Measurements from ENCODE around the gene SPATS2. TPM values are rescaled to one million over a fixed set of nuclear protein-coding genes. Genes with fewer than 3 reads are reported as not detected.

SPATS2 gene
- total RNA-seq, 1 donor from 2014 or later, result 21.3 TPM

DNA sequence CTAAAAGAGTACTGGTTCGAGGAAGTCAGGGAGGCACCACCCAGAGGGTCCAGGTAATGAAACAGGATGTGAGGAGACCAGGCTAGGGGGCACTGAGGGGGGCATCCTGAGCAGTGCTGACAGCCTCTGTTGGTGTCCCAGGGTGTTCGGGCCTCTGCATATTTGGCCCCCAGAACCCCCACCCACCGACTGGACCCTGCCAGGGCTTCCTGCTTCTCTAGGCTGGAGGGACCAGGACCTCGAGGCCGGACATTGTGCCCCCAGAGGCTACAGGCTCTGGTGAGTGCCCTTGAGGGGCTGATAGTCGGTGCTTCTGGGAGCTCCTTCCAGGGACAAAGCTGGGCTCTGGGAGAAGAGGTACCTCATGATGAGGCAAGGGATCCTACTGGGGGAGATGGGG is 41.7 kb upstream of the SPATS2 start:
- DNase-seq (ENCODE audit: low read depth), result no peak
- Histone ChIP-seq H3K27me3 (ENCODE audit: control insufficient read depth, insufficient read depth, low read length) (no peaks in the 10 kb centered on the region), H3K4me3 (ENCODE audit: low read depth, low read length) (no peak overlapping the region), H3K36me3 (ENCODE audit: control insufficient read depth, insufficient read depth, low read length) (peaks cover 8% of the 10 kb centered on the region)
- TF ChIP-seq, protein P1, sequence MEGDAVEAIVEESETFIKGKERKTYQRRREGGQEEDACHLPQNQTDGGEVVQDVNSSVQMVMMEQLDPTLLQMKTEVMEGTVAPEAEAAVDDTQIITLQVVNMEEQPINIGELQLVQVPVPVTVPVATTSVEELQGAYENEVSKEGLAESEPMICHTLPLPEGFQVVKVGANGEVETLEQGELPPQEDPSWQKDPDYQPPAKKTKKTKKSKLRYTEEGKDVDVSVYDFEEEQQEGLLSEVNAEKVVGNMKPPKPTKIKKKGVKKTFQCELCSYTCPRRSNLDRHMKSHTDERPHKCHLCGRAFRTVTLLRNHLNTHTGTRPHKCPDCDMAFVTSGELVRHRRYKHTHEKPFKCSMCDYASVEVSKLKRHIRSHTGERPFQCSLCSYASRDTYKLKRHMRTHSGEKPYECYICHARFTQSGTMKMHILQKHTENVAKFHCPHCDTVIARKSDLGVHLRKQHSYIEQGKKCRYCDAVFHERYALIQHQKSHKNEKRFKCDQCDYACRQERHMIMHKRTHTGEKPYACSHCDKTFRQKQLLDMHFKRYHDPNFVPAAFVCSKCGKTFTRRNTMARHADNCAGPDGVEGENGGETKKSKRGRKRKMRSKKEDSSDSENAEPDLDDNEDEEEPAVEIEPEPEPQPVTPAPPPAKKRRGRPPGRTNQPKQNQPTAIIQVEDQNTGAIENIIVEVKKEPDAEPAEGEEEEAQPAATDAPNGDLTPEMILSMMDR (IDR thresholded peaks at IDR 0.05; ENCODE audit: insufficient read depth, low read length, severe bottlenecking), result no peak
- FAIRE-seq, result no peak

DNA sequence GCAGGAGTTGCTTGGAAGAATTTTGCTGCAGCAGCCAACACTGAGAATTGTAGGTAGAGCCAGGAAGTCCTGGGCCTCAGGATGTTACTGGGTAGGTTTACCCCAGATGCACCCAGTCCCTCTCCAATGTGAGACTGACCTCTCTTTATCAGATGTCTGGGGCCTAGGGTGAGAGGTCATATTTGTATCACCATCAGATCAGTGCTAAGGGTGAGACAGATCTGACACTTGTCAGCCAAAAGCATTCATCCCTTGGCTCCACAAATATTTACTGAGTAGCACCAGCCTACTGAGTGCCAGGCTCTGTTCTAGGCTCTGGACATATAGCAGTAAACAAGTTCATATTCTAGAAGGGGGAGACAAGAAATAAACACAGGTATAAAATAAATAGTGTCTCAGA is 39.9 kb upstream of the SPATS2 start:
- TF ChIP-seq, protein P1 (IDR thresholded peaks at IDR 0.05; ENCODE audit: insufficient read depth, low read length, severe bottlenecking), result no peak
- Histone ChIP-seq H3K4me3 (ENCODE audit: low read depth, low read length) (no peak overlapping the region), H3K27me3 (ENCODE audit: control insufficient read depth, insufficient read depth, low read length) (peaks cover 2% of the 10 kb centered on the region), H3K36me3 (ENCODE audit: control insufficient read depth, insufficient read depth, low read length) (peaks cover 8% of the 10 kb centered on the region)
- DNase-seq (ENCODE audit: low read depth) (no peak), FAIRE-seq (no peak)

DNA sequence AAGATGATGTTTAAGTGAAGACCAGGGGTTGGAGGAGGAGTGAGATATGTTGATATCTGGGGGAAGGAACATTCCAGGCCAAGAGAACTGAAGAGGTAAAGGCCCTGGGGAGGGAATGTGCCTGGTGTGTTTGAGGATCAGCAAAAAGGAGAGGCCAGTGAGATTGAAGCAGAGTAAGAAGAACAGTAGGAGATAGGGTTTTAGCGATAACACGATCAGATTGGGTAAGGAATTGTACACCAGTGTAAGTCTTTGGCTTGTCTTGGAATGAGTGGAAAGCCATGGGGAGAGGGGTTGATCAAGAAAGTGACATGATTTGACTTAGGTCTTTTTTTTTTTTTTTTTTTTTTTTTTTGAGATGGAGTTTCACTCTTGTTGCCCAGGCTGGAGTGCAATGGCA is 39.4 kb upstream of the SPATS2 start:
- H3K4me3 ChIP-seq (ENCODE audit: low read depth, low read length), result no peak overlapping the region
- no peak for FAIRE-seq
- H3K27me3 ChIP-seq (ENCODE audit: control insufficient read depth, insufficient read depth, low read length), result peaks cover 4% of the 10 kb centered on the region
- DNase-seq (ENCODE audit: low read depth), result no peak
- H3K36me3 ChIP-seq (ENCODE audit: control insufficient read depth, insufficient read depth, low read length), result peaks cover 8% of the 10 kb centered on the region
- TF ChIP-seq, protein P1 (IDR thresholded peaks at IDR 0.05; ENCODE audit: insufficient read depth, low read length, severe bottlenecking), result no peak

DNA sequence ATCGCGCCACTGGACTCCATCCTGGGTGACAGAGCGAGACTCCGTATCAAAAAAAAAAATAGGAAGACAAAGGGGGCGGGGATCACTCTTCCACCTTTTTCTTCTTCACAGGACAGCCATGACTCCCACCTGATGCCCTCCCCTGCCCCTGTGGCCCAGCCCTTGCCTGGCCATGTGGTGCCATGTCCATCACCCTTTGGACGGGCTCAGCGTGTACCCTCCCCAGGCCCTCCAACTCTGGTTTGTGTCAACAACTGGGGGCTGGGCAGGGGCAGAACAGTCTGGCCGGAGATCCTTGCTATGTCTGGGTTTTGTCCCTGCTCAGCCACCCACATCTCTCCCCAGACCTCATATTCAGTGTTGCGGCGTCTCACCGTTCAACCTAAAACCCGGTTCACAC is 38.4 kb upstream of the SPATS2 start:
- no peak for FAIRE-seq
- H3K36me3 ChIP-seq (ENCODE audit: control insufficient read depth, insufficient read depth, low read length), result peaks cover 8% of the 10 kb centered on the region
- no peak overlapping the region for H3K4me3 ChIP-seq (ENCODE audit: low read depth, low read length)
- H3K27me3 ChIP-seq (ENCODE audit: control insufficient read depth, insufficient read depth, low read length), result peaks cover 4% of the 10 kb centered on the region
- TF ChIP-seq, protein P1 (IDR thresholded peaks at IDR 0.05; ENCODE audit: insufficient read depth, low read length, severe bottlenecking), result no peak
- DNase-seq (ENCODE audit: low read depth), result no peak

DNA sequence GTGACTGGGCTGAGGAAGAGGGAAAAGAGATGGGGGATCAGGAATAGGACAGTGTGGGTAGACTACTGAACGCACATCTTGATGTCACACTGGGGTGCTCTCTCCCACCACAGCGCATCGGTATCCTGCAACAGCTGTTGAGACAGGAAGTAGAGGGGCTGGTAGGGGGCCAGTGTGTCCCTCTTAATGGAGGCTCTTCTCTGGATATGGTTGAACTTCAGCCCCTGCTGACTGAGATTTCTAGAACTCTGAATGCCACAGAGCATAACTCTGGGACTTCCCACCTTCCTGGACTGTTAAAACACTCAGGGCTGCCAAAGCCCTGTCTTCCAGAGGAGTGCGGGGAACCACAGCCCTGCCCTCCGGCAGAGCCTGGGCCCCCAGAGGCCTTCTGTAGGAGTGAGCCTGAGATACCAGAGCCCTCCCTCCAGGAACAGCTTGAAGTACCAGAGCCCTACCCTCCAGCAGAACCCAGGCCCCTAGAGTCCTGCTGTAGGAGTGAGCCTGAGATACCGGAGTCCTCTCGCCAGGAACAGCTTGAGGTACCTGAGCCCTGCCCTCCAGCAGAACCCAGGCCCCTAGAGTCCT is 37.1 kb upstream of the SPATS2 start:
- Histone ChIP-seq H3K27me3 (ENCODE audit: control insufficient read depth, insufficient read depth, low read length) (peaks cover 4% of the 10 kb centered on the region), H3K4me3 (ENCODE audit: low read depth, low read length) (no peak overlapping the region), H3K36me3 (ENCODE audit: control insufficient read depth, insufficient read depth, low read length) (peaks cover 8% of the 10 kb centered on the region)
- TF ChIP-seq, protein P1 (IDR thresholded peaks at IDR 0.05; ENCODE audit: insufficient read depth, low read length, severe bottlenecking), result no peak
- DNase-seq (ENCODE audit: low read depth) (no peak), FAIRE-seq (no peak)
